GM23338 (cell line): ENCODE measurements around the gene SCN4B. TPM values are rescaled to one million over a fixed set of nuclear protein-coding genes. Genes with fewer than 3 reads are reported as not detected.

Experiments
- ATAC-seq: fragments of 200-7000 bp; cut with Tn5 transposase; 3 replicates; pipeline ENCODE4 v1.9.1; 2020
- DNase-seq: peaks from one replicate; pipeline ENCODE4 v3.0.0-alpha.2; 2015; ENCODE audit warnings: low spot score
- H2AFZ ChIP-seq: fragments of 200-600 bp; sonication (generic); 2 replicates; pipeline ENCODE4 v1.8.0; 2016; ENCODE audit warnings: antibody characterized with exemption, mild to moderate bottlenecking, moderate library complexity
- H3F3A ChIP-seq: fragments of 200-600 bp; sonication (generic); replicated peaks from 2 replicates; pipeline ENCODE4 v1.8.0; 2017; ENCODE audit warnings: antibody characterized with exemption, mixed run types, low read depth
- H3K27ac ChIP-seq: fragments of 200-600 bp; sonication (generic); 2 replicates; pipeline ENCODE4 v1.6.1; 2016; ENCODE audit warnings: low read depth
- H3K27me3 ChIP-seq: fragments of 200-600 bp; sonication (generic); 2 replicates; pipeline ENCODE4 v1.8.0; 2016; ENCODE audit warnings: mild to moderate bottlenecking, mixed run types, moderate library complexity; ENCODE audit not compliant: insufficient read depth
- H3K36me3 ChIP-seq: fragments of 200-600 bp; sonication (generic); 2 replicates; pipeline ENCODE4 v1.8.0; 2016; ENCODE audit warnings: mild to moderate bottlenecking; ENCODE audit not compliant: insufficient read depth
- H3K4me1 ChIP-seq: fragments of 200-600 bp; sonication (generic); 2 replicates; pipeline ENCODE4 v1.8.0; 2016; ENCODE audit warnings: mild to moderate bottlenecking, moderate library complexity; ENCODE audit not compliant: insufficient read depth
- H3K4me2 ChIP-seq: fragments of 200-600 bp; sonication (generic); 2 replicates; pipeline ENCODE4 v1.7.1; 2017; ENCODE audit warnings: mixed run types
- H3K4me3 ChIP-seq: fragments of 200-600 bp; sonication (generic); 2 replicates; pipeline ENCODE4 v1.6.1; 2016; ENCODE audit warnings: mixed run types
- H3K79me2 ChIP-seq: fragments of 200-600 bp; sonication (generic); replicated peaks from 2 replicates; pipeline ENCODE4 v1.8.0; 2017; ENCODE audit warnings: mild to moderate bottlenecking; ENCODE audit not compliant: insufficient read depth
- H3K9me2 ChIP-seq: fragments of 200-600 bp; sonication (generic); 2 replicates; pipeline ENCODE4 v1.8.0; 2017; ENCODE audit not compliant: insufficient read depth
- H4K20me1 ChIP-seq: fragments of 200-600 bp; sonication (generic); replicated peaks from 2 replicates; pipeline ENCODE4 v1.8.0; 2017; ENCODE audit warnings: mild to moderate bottlenecking; ENCODE audit not compliant: insufficient read depth
- H3K27ac Mint-ChIP-seq: 2 replicates; pipeline ENCODE4 v1.8.0; 2020; ENCODE audit warnings: inconsistent platforms, mild to moderate bottlenecking, moderate library complexity, mixed read lengths
- H3K27me3 Mint-ChIP-seq: 3 replicates; pipeline ENCODE4 v1.8.0; 2022; ENCODE audit warnings: low read depth, mild to moderate bottlenecking, moderate library complexity, mixed read lengths, inconsistent platforms; ENCODE audit not compliant: insufficient read depth, poor library complexity
- H3K36me3 Mint-ChIP-seq: 3 replicates; pipeline ENCODE4 v1.8.0; 2021; ENCODE audit warnings: low read depth, mild to moderate bottlenecking, inconsistent platforms, moderate library complexity, mixed read lengths
- H3K4me1 Mint-ChIP-seq: 3 replicates; pipeline ENCODE4 v1.8.0; 2020; ENCODE audit warnings: mild to moderate bottlenecking, inconsistent platforms, mixed read lengths
- H3K4me3 Mint-ChIP-seq: 3 replicates; pipeline ENCODE4 v1.8.0; 2021; ENCODE audit warnings: moderate library complexity, mild to moderate bottlenecking, inconsistent platforms, mixed read lengths
- H3K9me3 Mint-ChIP-seq: 3 replicates; pipeline ENCODE4 v1.8.0; 2020; ENCODE audit warnings: moderate library complexity, mild to moderate bottlenecking, inconsistent platforms, mixed read lengths
- CREB1 ChIP-seq: fragments of 250-450 bp; sonication (Bioruptor Pico); IDR thresholded peaks from 2 replicates; pipeline ENCODE4 v1.5.0; 2020; ENCODE audit warnings: low read depth, mild to moderate bottlenecking, moderate library complexity
- EZH2 ChIP-seq: fragments of 200-600 bp; sonication (generic); IDR thresholded peaks from one replicate; pipeline ENCODE4 v1.8.0; 2017; ENCODE audit warnings: antibody characterized with exemption, mild to moderate bottlenecking, low read depth; ENCODE audit not compliant: unreplicated experiment
- JUNB ChIP-seq: IDR thresholded peaks from one replicate; pipeline ENCODE4 v1.6.1; 2016; ENCODE audit warnings: antibody characterized with exemption; ENCODE audit not compliant: unreplicated experiment
- polyA plus RNA-seq: library from polyadenylated mRNA; unstranded; fragments of >200 nt; fragmentation: Nextera tagmentation; extraction: Ambion mirVana; gene quantifications from 2 replicates; pipeline ENCODE4 v1.2.1, GENCODE V29; 2016
- total RNA-seq: library from RNA; depleted of rRNA; stranded (reverse); fragments of >200 nt; shearing (Covaris generic); gene quantifications from 2 replicates; pipeline ENCODE4 v1.2.3, GENCODE V29; 2014
- TF ChIP-seq, protein P1 (sequence below): IDR thresholded peaks from one replicate; pipeline ENCODE4 v1.6.1; 2018; ENCODE audit warnings: antibody characterized with exemption; ENCODE audit not compliant: unreplicated experiment

The SCN4B gene
- total and polyA plus RNA-seq, 2 experiments from 2014 or later = 0.45 to 3.0 TPM

DNA sequence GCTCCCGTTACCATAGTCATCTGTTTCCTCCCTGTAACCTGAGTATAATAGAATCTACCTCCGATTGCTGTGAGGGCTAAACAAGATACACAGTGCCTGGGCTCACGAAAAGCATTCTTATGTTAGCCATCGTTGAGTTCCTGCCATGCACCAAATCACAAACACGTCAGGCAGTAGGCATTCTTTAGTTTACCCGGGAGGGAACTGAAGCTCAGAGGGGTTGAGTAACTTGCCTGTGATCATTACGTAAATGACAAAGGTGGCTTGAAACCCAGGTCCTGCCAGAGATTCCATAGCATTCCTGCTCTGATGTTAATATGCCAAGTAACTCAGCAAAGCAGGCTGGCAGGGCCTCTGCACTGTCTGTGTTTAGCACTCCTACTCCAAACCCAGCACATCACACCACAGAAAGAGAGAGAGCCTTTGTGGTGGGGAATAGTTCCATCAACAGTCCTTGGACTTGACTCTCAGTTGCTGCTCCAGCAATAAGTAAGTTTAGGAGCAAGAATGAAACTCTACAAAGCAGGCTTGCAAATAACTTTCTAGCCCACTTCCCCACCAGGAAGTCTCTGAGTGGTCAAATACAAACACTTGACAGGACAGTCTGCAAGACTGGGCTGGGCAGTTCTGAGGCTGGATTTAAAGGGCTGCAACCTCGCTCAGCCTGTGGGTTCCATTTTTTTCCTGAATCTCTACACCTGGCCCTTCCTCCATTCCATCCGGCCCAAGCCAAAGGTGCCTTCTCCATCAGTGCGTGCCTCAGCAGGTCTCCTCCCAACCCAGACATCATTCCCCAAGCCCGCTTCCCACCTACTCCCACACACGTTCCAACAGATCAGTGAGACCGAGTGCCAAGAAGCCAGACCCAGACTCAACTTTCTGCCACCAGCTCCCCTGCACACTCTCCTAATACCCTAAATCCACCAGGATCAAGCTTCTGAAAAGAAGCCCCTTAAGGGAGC lies 22.7 kb upstream of the SCN4B start:
- TF ChIP-seq JUNB (no peak), EZH2 (peak; percentile 16)
- Mint-ChIP-seq H3K27me3 (peaks cover 35% of the 10 kb centered on the region), H3K36me3 (no peaks in the 10 kb centered on the region), H3K27ac (no peak overlapping the region), H3K4me3 (peak overlapping the region; percentile 79), H3K4me1 (peaks cover 40% of the 10 kb centered on the region), H3K9me3 (no peaks in the 10 kb centered on the region; the same call in 2 of the 3 replicates)
- H4K20me1 ChIP-seq = no peaks in the 10 kb centered on the region
- peaks cover 68% of the 10 kb centered on the region for H3K27me3 ChIP-seq
- no peaks in the 10 kb centered on the region for H3K9me2 ChIP-seq
- peak; percentile 3; the same call in 2 of the 3 replicates for ATAC-seq
- H3K27ac ChIP-seq = no peak overlapping the region
- no peaks in the 10 kb centered on the region for H3K79me2 ChIP-seq
- H3K4me1 ChIP-seq = peaks cover 32% of the 10 kb centered on the region
- peak overlapping the region; percentile 86 for H2AFZ ChIP-seq
- peak overlapping the region; percentile 81 for H3K4me2 ChIP-seq
- H3K36me3 ChIP-seq = no peaks in the 10 kb centered on the region; the same call in 1 of the 2 replicates
- DNase-seq = no peak
- peak overlapping the region; percentile 70 for H3K4me3 ChIP-seq
- no peaks in the 10 kb centered on the region for H3F3A ChIP-seq

- peaks cover 41% of the 10 kb centered on the region for H3K27me3 Mint-ChIP-seq
- Histone ChIP-seq H3F3A (no peaks in the 10 kb centered on the region), H3K36me3 (no peaks in the 10 kb centered on the region; the same call in 1 of the 2 replicates), H3K27ac (no peak overlapping the region), H2AFZ (no peak overlapping the region), H3K79me2 (no peaks in the 10 kb centered on the region), H3K4me2 (peak overlapping the region; percentile 81; the same call in 1 of the 2 replicates), H4K20me1 (no peaks in the 10 kb centered on the region; the same call in 1 of the 2 replicates), H3K27me3 (peaks cover 73% of the 10 kb centered on the region), H3K4me1 (peaks cover 29% of the 10 kb centered on the region), H3K9me2 (no peaks in the 10 kb centered on the region), H3K4me3 (no peak overlapping the region)
- H3K36me3 Mint-ChIP-seq = no peaks in the 10 kb centered on the region
- TF ChIP-seq CREB1 (CRISPR knock-in tag) = no peak
- TF ChIP-seq, protein P1, sequence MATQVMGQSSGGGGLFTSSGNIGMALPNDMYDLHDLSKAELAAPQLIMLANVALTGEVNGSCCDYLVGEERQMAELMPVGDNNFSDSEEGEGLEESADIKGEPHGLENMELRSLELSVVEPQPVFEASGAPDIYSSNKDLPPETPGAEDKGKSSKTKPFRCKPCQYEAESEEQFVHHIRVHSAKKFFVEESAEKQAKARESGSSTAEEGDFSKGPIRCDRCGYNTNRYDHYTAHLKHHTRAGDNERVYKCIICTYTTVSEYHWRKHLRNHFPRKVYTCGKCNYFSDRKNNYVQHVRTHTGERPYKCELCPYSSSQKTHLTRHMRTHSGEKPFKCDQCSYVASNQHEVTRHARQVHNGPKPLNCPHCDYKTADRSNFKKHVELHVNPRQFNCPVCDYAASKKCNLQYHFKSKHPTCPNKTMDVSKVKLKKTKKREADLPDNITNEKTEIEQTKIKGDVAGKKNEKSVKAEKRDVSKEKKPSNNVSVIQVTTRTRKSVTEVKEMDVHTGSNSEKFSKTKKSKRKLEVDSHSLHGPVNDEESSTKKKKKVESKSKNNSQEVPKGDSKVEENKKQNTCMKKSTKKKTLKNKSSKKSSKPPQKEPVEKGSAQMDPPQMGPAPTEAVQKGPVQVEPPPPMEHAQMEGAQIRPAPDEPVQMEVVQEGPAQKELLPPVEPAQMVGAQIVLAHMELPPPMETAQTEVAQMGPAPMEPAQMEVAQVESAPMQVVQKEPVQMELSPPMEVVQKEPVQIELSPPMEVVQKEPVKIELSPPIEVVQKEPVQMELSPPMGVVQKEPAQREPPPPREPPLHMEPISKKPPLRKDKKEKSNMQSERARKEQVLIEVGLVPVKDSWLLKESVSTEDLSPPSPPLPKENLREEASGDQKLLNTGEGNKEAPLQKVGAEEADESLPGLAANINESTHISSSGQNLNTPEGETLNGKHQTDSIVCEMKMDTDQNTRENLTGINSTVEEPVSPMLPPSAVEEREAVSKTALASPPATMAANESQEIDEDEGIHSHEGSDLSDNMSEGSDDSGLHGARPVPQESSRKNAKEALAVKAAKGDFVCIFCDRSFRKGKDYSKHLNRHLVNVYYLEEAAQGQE = no peak
- H3K27ac Mint-ChIP-seq = no peak overlapping the region
- DNase-seq = no peak
- peaks cover 39% of the 10 kb centered on the region for H3K4me1 Mint-ChIP-seq
- ATAC-seq = no peak
- no peaks in the 10 kb centered on the region; the same call in 2 of the 3 replicates for H3K9me3 Mint-ChIP-seq
- peak overlapping the region; percentile 79; the same call in 1 of the 3 replicates for H3K4me3 Mint-ChIP-seq
Measured at GRCh38 chr11:118174006-118174567, 21.5 kb upstream of the SCN4B start.
